PC-3 (cell line): ENCODE data around the gene CPLX3. TPM values are rescaled to one million over a fixed set of nuclear protein-coding genes. Genes with fewer than 3 reads are reported as not detected.

Experiments used
- ATAC-seq: fragments of 200-7000 bp; cut with Tn5 transposase; 2 replicates; pipeline ENCODE4 v1.9.1; 2020; ENCODE audit warnings: mild to moderate bottlenecking, moderate library complexity
- BruUV-seq: library from RNA; stranded (reverse); fragments of 400-500 nt; replicated peaks from 2 replicates; lab custom pipeline; 2021; lab: Mats Ljungman, UMichigan
- CTCF ChIA-PET: fragments of 300-600 bp; sonication (Branson Sonifier 250); formaldehyde crosslinking; loops from one replicate; lab custom pipeline; 2022; ENCODE audit warnings: antibody characterized with exemption; lab: Charles Lee
- POLR2A ChIA-PET: fragments of 300-600 bp; sonication (Branson Sonifier 250); formaldehyde crosslinking; loops from one replicate; lab custom pipeline; 2022; ENCODE audit warnings: antibody characterized with exemption; ENCODE audit not compliant: unreplicated experiment; lab: Charles Lee
- DNase-seq: peaks from one replicate; pipeline ENCODE4 v3.0.0-alpha.2; 2015
- H2AFZ ChIP-seq: fragments of 300-600 bp; sonication (generic); 2 replicates; pipeline ENCODE4 v1.6.0; 2016; ENCODE audit warnings: antibody characterized with exemption, low read length
- H3F3A ChIP-seq: fragments of 300-600 bp; sonication (generic); one replicate; pipeline ENCODE4 v1.6.0; 2017; ENCODE audit warnings: antibody characterized with exemption, low read length, control low read depth, mild to moderate bottlenecking; ENCODE audit not compliant: unreplicated experiment
- H3K27ac ChIP-seq: fragments of 300-600 bp; sonication (generic); 2 replicates; pipeline ENCODE4 v1.5.1; 2016; ENCODE audit warnings: mild to moderate bottlenecking, low read length
- H3K27me3 ChIP-seq: fragments of 300-600 bp; sonication (generic); 2 replicates; pipeline ENCODE4 v1.6.1; 2016; ENCODE audit warnings: low read length, mixed read lengths
- H3K36me3 ChIP-seq: fragments of 300-600 bp; sonication (generic); 2 replicates; pipeline ENCODE4 v1.6.1; 2016; ENCODE audit warnings: low read depth, mixed run types, low read length, mixed read lengths
- H3K4me1 ChIP-seq: fragments of 300-600 bp; sonication (generic); 2 replicates; pipeline ENCODE4 v1.5.1; 2016; ENCODE audit warnings: low read length; ENCODE audit not compliant: insufficient read depth
- H3K4me2 ChIP-seq: fragments of 300-600 bp; sonication (generic); 2 replicates; pipeline ENCODE4 v1.6.0; 2016; ENCODE audit warnings: low read length
- H3K4me3 ChIP-seq: fragments of 300-600 bp; sonication (generic); 2 replicates; pipeline ENCODE4 v1.5.1; 2016; ENCODE audit warnings: mild to moderate bottlenecking, low read length, mixed read lengths
- H3K79me2 ChIP-seq: fragments of 300-600 bp; sonication (generic); 2 replicates; pipeline ENCODE4 v1.6.1; 2017; ENCODE audit warnings: low read length, mixed read lengths
- H3K9ac ChIP-seq: fragments of 300-600 bp; sonication (generic); 2 replicates; pipeline ENCODE4 v1.6.0; 2016; ENCODE audit warnings: mild to moderate bottlenecking, low read length
- H3K9me2 ChIP-seq: fragments of 300-600 bp; sonication (generic); replicated peaks from 2 replicates; pipeline ENCODE4 v1.6.1; 2016; ENCODE audit warnings: mixed run types, low read length, mixed read lengths
- H3K9me3 ChIP-seq: fragments of 300-600 bp; sonication (generic); 2 replicates; pipeline ENCODE4 v1.6.1; 2016; ENCODE audit warnings: low read length, mixed read lengths
- H4K20me1 ChIP-seq: fragments of 300-600 bp; sonication (generic); 2 replicates; pipeline ENCODE4 v1.6.1; 2016; ENCODE audit warnings: low read length, mixed read lengths
- EZH2 ChIP-seq: fragments of 300-600 bp; sonication (generic); IDR thresholded peaks from one replicate; pipeline ENCODE4 v1.6.1; 2017; ENCODE audit warnings: antibody characterized with exemption, mild to moderate bottlenecking, low read length; ENCODE audit not compliant: unreplicated experiment
- EZH2phosphoT487 ChIP-seq: fragments of 300-600 bp; sonication (generic); IDR thresholded peaks from 2 replicates; pipeline ENCODE4 v1.6.1; 2018; ENCODE audit warnings: mild to moderate bottlenecking, antibody characterized with exemption, low read length, borderline replicate concordance
- intact Hi-C: fragments of 100-400 bp; cut with micrococcal nuclease; formaldehyde crosslinking; loops from 2 replicates; pipeline ENCODE4 v1.9.0; 2023
- total RNA-seq: library from RNA; depleted of rRNA; stranded (reverse); fragments of >200 nt; gene quantifications from 2 replicates; pipeline ENCODE4 v1.2.3, GENCODE V29; 2014
- TF ChIP-seq, protein P1 (sequence below): fragments of 300-600 bp; sonication (generic); conservative IDR thresholded peaks from 2 replicates; pipeline ENCODE4 v1.5.1; 2017; ENCODE audit warnings: antibody characterized with exemption, low read depth, mild to moderate bottlenecking, low read length

CPLX3 gene
- total RNA-seq, 1 experiment from 2014 or later: not detected

- H2AFZ ChIP-seq: peak overlapping the region; percentile 48; the same call in 1 of the 2 replicates
- no peak for DNase-seq
- peaks cover 22% of the 10 kb centered on the region for H3K4me1 ChIP-seq
- H3K79me2 ChIP-seq: peaks cover 64% of the 10 kb centered on the region
- H3K4me2 ChIP-seq: peak overlapping the region; percentile 99
- peaks cover 11% of the 10 kb centered on the region; the same call in 1 of the 2 replicates for H4K20me1 ChIP-seq
- no peaks in the 10 kb centered on the region for H3K27me3 ChIP-seq
- POLR2A ChIA-PET: no interaction called here
- H3K9me2 ChIP-seq: no peaks in the 10 kb centered on the region
- H3K9me3 ChIP-seq: no peaks in the 10 kb centered on the region
- CTCF ChIA-PET: interaction anchor here (0.8 kb wide), 1 partner anchor 10 kb away, joined by 3 read pairs; no protein-coding TSS in a partner anchor
- no peak; the same call in 1 of the 2 replicates for ATAC-seq
- TF ChIP-seq, protein P1, sequence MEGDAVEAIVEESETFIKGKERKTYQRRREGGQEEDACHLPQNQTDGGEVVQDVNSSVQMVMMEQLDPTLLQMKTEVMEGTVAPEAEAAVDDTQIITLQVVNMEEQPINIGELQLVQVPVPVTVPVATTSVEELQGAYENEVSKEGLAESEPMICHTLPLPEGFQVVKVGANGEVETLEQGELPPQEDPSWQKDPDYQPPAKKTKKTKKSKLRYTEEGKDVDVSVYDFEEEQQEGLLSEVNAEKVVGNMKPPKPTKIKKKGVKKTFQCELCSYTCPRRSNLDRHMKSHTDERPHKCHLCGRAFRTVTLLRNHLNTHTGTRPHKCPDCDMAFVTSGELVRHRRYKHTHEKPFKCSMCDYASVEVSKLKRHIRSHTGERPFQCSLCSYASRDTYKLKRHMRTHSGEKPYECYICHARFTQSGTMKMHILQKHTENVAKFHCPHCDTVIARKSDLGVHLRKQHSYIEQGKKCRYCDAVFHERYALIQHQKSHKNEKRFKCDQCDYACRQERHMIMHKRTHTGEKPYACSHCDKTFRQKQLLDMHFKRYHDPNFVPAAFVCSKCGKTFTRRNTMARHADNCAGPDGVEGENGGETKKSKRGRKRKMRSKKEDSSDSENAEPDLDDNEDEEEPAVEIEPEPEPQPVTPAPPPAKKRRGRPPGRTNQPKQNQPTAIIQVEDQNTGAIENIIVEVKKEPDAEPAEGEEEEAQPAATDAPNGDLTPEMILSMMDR: no peak
- TF ChIP-seq EZH2 (no peak), EZH2phosphoT487 (no peak)
- H3K4me3 ChIP-seq: peak overlapping the region; percentile 98
- no TSS peak for BruUV-seq
- H3K9ac ChIP-seq: peak overlapping the region; percentile 85
- H3K27ac ChIP-seq: no peak overlapping the region
- intact Hi-C loops: no loop called here
- no peaks in the 10 kb centered on the region; the same call in 1 of the 2 replicates for H3K36me3 ChIP-seq
- no peaks in the 10 kb centered on the region for H3F3A ChIP-seq
These were observed 42.6 kb upstream of the CPLX3 start for GRCh38 chr15:74783808-74784175.

DNA sequence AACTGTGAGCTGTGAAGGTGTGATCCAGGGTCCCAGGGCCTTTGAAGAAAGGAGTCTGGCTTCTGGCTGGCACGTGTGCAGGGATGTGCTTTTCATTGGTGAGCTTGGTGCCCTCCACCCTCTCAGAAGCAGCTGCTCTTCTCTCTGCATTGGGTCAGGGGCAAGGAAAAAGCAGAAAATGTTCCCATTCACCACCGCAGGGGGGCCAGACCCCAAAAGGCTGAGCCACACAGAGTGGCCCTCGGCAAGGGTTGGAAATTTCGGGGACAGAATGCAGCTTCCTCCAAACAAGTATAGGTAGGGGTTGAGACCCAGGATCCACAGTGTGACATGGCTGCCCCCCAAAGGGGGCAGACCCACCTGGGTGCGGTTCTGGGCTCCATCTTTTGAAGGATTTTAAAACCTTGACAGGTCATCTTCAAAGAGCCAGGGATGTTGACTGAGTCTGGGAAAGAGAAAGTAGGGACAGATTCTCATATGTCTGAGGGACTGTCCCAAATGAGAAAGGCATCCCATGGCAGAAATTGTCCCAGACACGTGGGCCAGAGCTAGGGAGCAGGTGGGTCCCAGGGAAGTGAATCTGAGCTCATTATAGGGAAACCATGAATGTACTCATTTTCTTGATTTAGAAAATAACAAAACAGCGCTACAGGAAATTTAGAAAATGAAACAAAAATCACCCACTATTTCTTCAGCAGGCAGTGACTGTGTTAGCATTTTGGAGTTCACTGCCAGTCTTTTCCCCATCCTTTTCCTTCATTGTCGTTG lies 41.8 kb upstream of the CPLX3 start:
- ATAC-seq: no peak
- peaks cover 29% of the 10 kb centered on the region for H3K4me1 ChIP-seq
- H3K36me3 ChIP-seq: no peaks in the 10 kb centered on the region; the same call in 1 of the 2 replicates
- no peak overlapping the region for H3K9ac ChIP-seq
- no peaks in the 10 kb centered on the region for H3K27me3 ChIP-seq
- BruUV-seq: no TSS peak
- ChIA-PET CTCF (no interaction called here), POLR2A (no interaction called here)
- no peak overlapping the region for H3K27ac ChIP-seq
- TF ChIP-seq EZH2 (no peak), EZH2phosphoT487 (no peak)
- TF ChIP-seq, protein P1: no peak
- H3K9me2 ChIP-seq: no peaks in the 10 kb centered on the region
- no peaks in the 10 kb centered on the region for H3F3A ChIP-seq
- no peak for DNase-seq
- intact Hi-C loops: no loop called here
- peaks cover 18% of the 10 kb centered on the region; the same call in 1 of the 2 replicates for H4K20me1 ChIP-seq
- H3K4me2 ChIP-seq: no peak overlapping the region
- H2AFZ ChIP-seq: no peak overlapping the region
- peaks cover 72% of the 10 kb centered on the region for H3K79me2 ChIP-seq
- H3K9me3 ChIP-seq: no peaks in the 10 kb centered on the region
- no peak overlapping the region for H3K4me3 ChIP-seq
